H1 (cell line): ENCODE results near the gene CELF1. TPM values are rescaled to one million over a fixed set of nuclear protein-coding genes. Genes with fewer than 3 reads are reported as not detected.

ENCODE experiments used
- CTCF ChIA-PET: fragments of 300-600 bp; sonication (Branson Sonifier 250); formaldehyde crosslinking; loops from one replicate; lab custom pipeline; 2021; ENCODE audit not compliant: partially characterized antibody; lab: Charles Lee
- POLR2A ChIA-PET: fragments of 300-600 bp; sonication (Branson Sonifier 250); formaldehyde crosslinking; loops from one replicate; lab custom pipeline; 2021; ENCODE audit warnings: inconsistent platforms; ENCODE audit not compliant: partially characterized antibody; lab: Charles Lee
- DNase-seq, 2 experiments: peaks; one replicate each; pipeline versions ENCODE4 v3.0.0 to v3.0.0-alpha.2; 2010 to 2022; ENCODE audit warnings: low spot score in 2 of 2, low read depth in 1 of 2, mixed read lengths in 1 of 2
- FAIRE-seq: peaks from 2 replicates; lab custom pipeline; 2011; peaks lifted over from hg19 to GRCh38; lab: Jason Lieb, UNC
- H2AFZ ChIP-seq: 2 replicates; pipeline ENCODE4 v1.8.1; 2012; ENCODE audit warnings: low read length, inconsistent platforms
- H2AK5ac ChIP-seq: 2 replicates; pipeline ENCODE4 v1.6.1; 2013; ENCODE audit warnings: low read depth, low read length
- H2BK120ac ChIP-seq: replicated peaks from 2 replicates; pipeline ENCODE3; 2013; ENCODE audit warnings: low read depth, low read length, inconsistent platforms
- H2BK12ac ChIP-seq: 2 replicates; pipeline ENCODE4 v1.6.1; 2013; ENCODE audit warnings: low read depth, low read length
- H2BK15ac ChIP-seq: 2 replicates; pipeline ENCODE4 v1.6.1; 2013; ENCODE audit warnings: low read length
- H2BK20ac ChIP-seq: 2 replicates; pipeline ENCODE4 v1.6.1; 2013; ENCODE audit warnings: low read length
- H2BK5ac ChIP-seq: 2 replicates; pipeline ENCODE4 v1.6.1; 2013; ENCODE audit warnings: low read depth, low read length
- H3K14ac ChIP-seq: 2 replicates; pipeline ENCODE4 v1.6.1; 2013; ENCODE audit warnings: inconsistent platforms; ENCODE audit not compliant: insufficient read length
- H3K18ac ChIP-seq: 2 replicates; pipeline ENCODE4 v1.6.1; 2013; ENCODE audit warnings: low read length; ENCODE audit errors: extremely low read depth
- H3K23ac ChIP-seq: 2 replicates; pipeline ENCODE4 v1.6.1; 2013; ENCODE audit warnings: inconsistent platforms; ENCODE audit not compliant: insufficient read length
- H3K23me2 ChIP-seq: 2 replicates; pipeline ENCODE4 v1.6.1; 2013; ENCODE audit warnings: low read depth, low read length
- H3K27ac ChIP-seq: 2 replicates; pipeline ENCODE4 v1.6.1; 2011; ENCODE audit warnings: low read depth, low read length, inconsistent platforms
- H3K27me3 ChIP-seq, 4 experiments: replicated peaks in 1 of 4; 1 replicate in 1 of 4; 2 replicates in 3 of 4; pipeline versions ENCODE4 v1.6.1 to v1.8.1; 2011 to 2013; ENCODE audit warnings: low read length in 3 of 4, mild to moderate bottlenecking in 3 of 4, inconsistent platforms in 2 of 4, mixed read lengths in 2 of 4, moderate library complexity in 1 of 4; ENCODE audit not compliant: control insufficient read depth in 3 of 4, insufficient read depth in 3 of 4; ENCODE audit errors: extremely low read depth in 1 of 4
- H3K36me3 ChIP-seq, 4 experiments: 2 replicates each; pipeline versions ENCODE4 v1.6.1 to v1.8.1; 2011 to 2013; ENCODE audit warnings: mild to moderate bottlenecking in 4 of 4, low read length in 3 of 4, moderate library complexity in 2 of 4, control low read depth in 1 of 4, inconsistent platforms in 1 of 4; ENCODE audit not compliant: insufficient read depth in 4 of 4, control insufficient read depth in 2 of 4
- H3K4ac ChIP-seq: replicated peaks from 2 replicates; pipeline ENCODE3; 2013; ENCODE audit warnings: low read length, low read depth, mixed read lengths, inconsistent platforms; ENCODE audit not compliant: insufficient read length
- H3K4me1 ChIP-seq, 4 experiments: replicated peaks in 1 of 4; 1 replicate in 1 of 4; 2 replicates in 3 of 4; pipeline versions ENCODE4 v1.6.1 to v1.8.1; 2011 to 2013; ENCODE audit warnings: low read length in 3 of 4, inconsistent platforms in 2 of 4, mixed read lengths in 1 of 4; ENCODE audit not compliant: insufficient read depth in 4 of 4, control insufficient read depth in 3 of 4
- H3K4me2 ChIP-seq, 2 experiments: 2 replicates each; pipeline versions ENCODE4 v1.6.1 to v1.8.1; 2011 to 2013; ENCODE audit warnings: low read depth in 2 of 2, low read length in 2 of 2, control low read depth in 1 of 2, inconsistent platforms in 1 of 2, mild to moderate bottlenecking in 1 of 2; ENCODE audit not compliant: insufficient read depth in 1 of 2
- H3K4me3 ChIP-seq, 4 experiments: fragments of 200-600, 300-600 bp in 1 of 4; sonication (generic), shearing (Covaris generic), sonication (Bioruptor Twin) in 1 of 4; 2 replicates each; pipeline versions ENCODE4 v1.5.1 to v1.8.1; 2011 to 2016; ENCODE audit warnings: low read length in 4 of 4, low read depth in 3 of 4, control low read depth in 2 of 4, inconsistent platforms in 2 of 4, mild to moderate bottlenecking in 2 of 4, mixed read lengths in 1 of 4, moderate library complexity in 1 of 4; ENCODE audit not compliant: insufficient read depth in 2 of 4; ENCODE audit errors: extremely low read depth in 1 of 4
- H3K56ac ChIP-seq: replicated peaks from 2 replicates; pipeline ENCODE3; 2013; ENCODE audit warnings: low read depth, mild to moderate bottlenecking, mixed read lengths, low read length, inconsistent platforms; ENCODE audit not compliant: insufficient read length
- H3K79me1 ChIP-seq: 2 replicates; pipeline ENCODE4 v1.6.1; 2013; ENCODE audit warnings: low read depth, low read length, control low read depth
- H3K79me2 ChIP-seq, 2 experiments: 2 replicates each; pipeline versions ENCODE4 v1.6.1 to v1.8.1; 2012 to 2013; ENCODE audit warnings: low read length in 2 of 2, mild to moderate bottlenecking in 2 of 2, inconsistent platforms in 1 of 2; ENCODE audit not compliant: insufficient read depth in 2 of 2, control insufficient read depth in 1 of 2
- H3K9ac ChIP-seq, 4 experiments: replicated peaks in 1 of 4; 1 replicate in 1 of 4; 2 replicates in 3 of 4; pipeline versions ENCODE4 v1.6.1 to v1.8.1; 2011 to 2013; ENCODE audit warnings: low read depth in 3 of 4, low read length in 3 of 4, control low read depth in 2 of 4, mild to moderate bottlenecking in 2 of 4, moderate library complexity in 2 of 4, inconsistent platforms in 1 of 4; ENCODE audit errors: extremely low read depth in 1 of 4
- H3K9me3 ChIP-seq, 2 experiments: 2 replicates each; pipeline versions ENCODE4 v1.6.1 to v1.8.1; 2012 to 2013; ENCODE audit warnings: mild to moderate bottlenecking in 2 of 2, moderate library complexity in 2 of 2, control low read depth in 1 of 2, inconsistent platforms in 1 of 2, low read depth in 1 of 2, low read length in 1 of 2, mixed read lengths in 1 of 2; ENCODE audit not compliant: insufficient read depth in 2 of 2
- H4K20me1 ChIP-seq, 2 experiments: replicated peaks in 1 of 2; 2 replicates each; pipeline versions ENCODE3 to v1.8.1; 2011 to 2013; ENCODE audit warnings: inconsistent platforms in 2 of 2, low read length in 2 of 2, mild to moderate bottlenecking in 1 of 2; ENCODE audit not compliant: insufficient read depth in 2 of 2, control insufficient read depth in 1 of 2
- H4K5ac ChIP-seq: 2 replicates; pipeline ENCODE4 v1.6.1; 2013; ENCODE audit warnings: low read length, low read depth, mixed read lengths, inconsistent platforms; ENCODE audit not compliant: insufficient read length
- H4K8ac ChIP-seq: 2 replicates; pipeline ENCODE4 v1.8.0; 2013; ENCODE audit warnings: mild to moderate bottlenecking, moderate library complexity, low read length, inconsistent platforms; ENCODE audit not compliant: insufficient read depth; ENCODE audit errors: extremely low read depth
- H4K91ac ChIP-seq: replicated peaks from 2 replicates; pipeline ENCODE3; 2013; ENCODE audit warnings: low read length, mixed read lengths, inconsistent platforms; ENCODE audit not compliant: insufficient read length
- ASH2L ChIP-seq: fragments of 200-600, 300-600 bp; sonication (generic); IDR thresholded peaks from one replicate; pipeline ENCODE4 v1.7.1; 2017; ENCODE audit warnings: low read length
- BACH1 ChIP-seq: IDR thresholded peaks from 2 replicates; pipeline ENCODE4 v1.6.1; 2012; ENCODE audit warnings: low read length, improper control_type of control experiment
- CBX8 ChIP-seq: fragments of 300-800, 300-1000 bp; sonication (generic); IDR thresholded peaks from 2 replicates; pipeline ENCODE4 v1.7.1; 2016; ENCODE audit warnings: low read depth, low read length, borderline replicate concordance
- FOSL1 ChIP-seq: IDR thresholded peaks from 2 replicates; pipeline ENCODE4 v1.6.1; 2011; ENCODE audit warnings: mild to moderate bottlenecking, low read depth, low read length, moderate library complexity; ENCODE audit not compliant: insufficient read depth
- GTF2F1 ChIP-seq: IDR thresholded peaks from 2 replicates; pipeline ENCODE4 v1.6.1; 2012; ENCODE audit warnings: low read depth, low read length, improper control_type of control experiment, borderline replicate concordance
- JUND ChIP-seq: IDR thresholded peaks from 2 replicates; pipeline ENCODE4 v1.6.1; 2011; ENCODE audit warnings: mild to moderate bottlenecking, improper control_type of control experiment, low read length
- NANOG ChIP-seq: IDR thresholded peaks from 2 replicates; pipeline ENCODE4 v1.6.1; 2011; ENCODE audit warnings: low read length, low read depth, mild to moderate bottlenecking, inconsistent platforms; ENCODE audit not compliant: insufficient read depth, poor library complexity, severe bottlenecking
- PHF8 ChIP-seq: fragments of 200-600 bp; sonication (generic); conservative IDR thresholded peaks from 2 replicates; pipeline ENCODE4 v1.7.1; 2012; ENCODE audit warnings: low read depth, mild to moderate bottlenecking, inconsistent platforms, low read length, moderate library complexity
- POLR2A ChIP-seq, 2 experiments: IDR thresholded peaks; 1 replicate in 1 of 2; 2 replicates in 1 of 2; pipeline ENCODE4 v1.6.1; 2011; ENCODE audit warnings: low read depth in 2 of 2, low read length in 2 of 2, mild to moderate bottlenecking in 2 of 2; ENCODE audit errors: control extremely low read depth in 1 of 2
- POLR2AphosphoS5 ChIP-seq: IDR thresholded peaks from 2 replicates; pipeline ENCODE4 v1.6.1; 2011; ENCODE audit warnings: low read depth, low read length
- TCF12 ChIP-seq: IDR thresholded peaks from 2 replicates; pipeline ENCODE4 v1.6.1; 2011; ENCODE audit warnings: low read depth, mild to moderate bottlenecking, low read length
- WGBS, 2 experiments: shearing (Covaris generic) in 1 of 2; methylation state at CpG; one replicate each; pipeline versions ENCODE4 v1.1.6 to v1.1.7; 2013 to 2015; ENCODE audit warnings: low lambda C conversion rate in 2 of 2, mixed read lengths in 2 of 2, inconsistent platforms in 1 of 2, low coverage in 1 of 2, missing lambda C conversion rate in 1 of 2; ENCODE audit not compliant: insufficient replicate concordance in 2 of 2, insufficient coverage in 1 of 2, insufficient read length in 1 of 2; ENCODE audit errors: extremely low coverage in 1 of 2, missing lambda C conversion rate in 1 of 2; 5-methylcytosine and 5-hydroxymethylcytosine counted together
- polyA plus RNA-seq, 7 experiments: library from polyadenylated mRNA; depleted of rRNA in 3 of 7; stranded (reverse) in 5 of 7; unstranded in 2 of 7; fragments of >200 nt in 5 of 7; fragments of 200-250 nt in 2 of 7; gene quantifications; 1 replicate in 5 of 7; 2 replicates in 1 of 7; 4 replicates in 1 of 7; pipeline versions ENCODE4 v1.2.1 to v1.2.3, GENCODE V29; 2011 to 2013; ENCODE audit warnings: missing spikeins in 2 of 7, mixed read lengths in 2 of 7
- total RNA-seq: library from RNA; stranded (reverse); fragmentation: NEBNext Ultra II Directional; extraction: Animal tissue kit (Norgen Biotek cat#: 25700); gene quantifications from 2 replicates; pipeline ENCODE4 v1.2.1, GENCODE V29; 2021
- TF ChIP-seq, protein P1 (sequence below): IDR thresholded peaks from 2 replicates; pipeline ENCODE4 v1.6.1; 2011; ENCODE audit warnings: low read depth, mild to moderate bottlenecking, low read length; ENCODE audit not compliant: insufficient read depth
- TF ChIP-seq, protein P2 (sequence below): IDR thresholded peaks from 2 replicates; pipeline ENCODE4 v1.6.1; 2012; ENCODE audit warnings: low read length, inconsistent platforms

Gene CELF1
- total and polyA plus RNA-seq, 2 of the 8 experiments (the other 6 are each of a cell fraction or from before 2014, with no cell fraction given), result 131 to 197 TPM

DNA sequence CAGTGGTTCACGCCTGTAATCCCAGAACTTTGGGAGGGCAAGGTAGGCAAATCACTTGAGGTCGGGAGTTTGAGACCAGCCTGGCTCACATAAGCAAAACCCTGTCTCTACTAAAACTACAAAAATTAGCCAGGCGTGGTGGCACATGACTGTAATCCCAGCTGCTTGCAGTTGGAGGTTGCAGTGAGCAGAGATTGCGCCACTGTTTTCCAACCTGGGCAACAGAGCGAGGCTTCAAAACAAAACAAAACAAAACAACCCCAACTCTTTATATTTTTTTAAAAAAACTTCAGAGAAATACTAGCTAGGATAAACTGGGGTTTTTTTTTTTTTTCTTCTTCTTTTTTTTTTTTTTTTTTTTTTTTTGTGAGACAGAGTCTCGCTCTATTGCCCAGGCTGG is 72.2 kb downstream of the CELF1 start:
- Histone ChIP-seq H2BK20ac (no peak overlapping the region), H4K20me1 (peaks cover 5 to 6% of the 10 kb centered on the region in 2 experiments), H3K18ac (no peak overlapping the region), H3K4me1 (no peaks in the 10 kb centered on the region), H3K9ac (no peak overlapping the region), H3K27me3 (no peaks in the 10 kb centered on the region), H3K79me2 (no peaks in the 10 kb centered on the region), H3K4ac (no peak overlapping the region), H2BK5ac (no peak overlapping the region), H3K4me2 (no peak overlapping the region), H4K91ac (no peak overlapping the region), H3K4me3 (no peak overlapping the region), H3K9me3 (no peaks in the 10 kb centered on the region), H3K14ac (no peak overlapping the region), H4K8ac (no peak overlapping the region), H3K23me2 (no peaks in the 10 kb centered on the region), H2BK120ac (no peak overlapping the region), H3K79me1 (no peaks in the 10 kb centered on the region; the same call in none of the 2 replicates), H2AFZ (no peak overlapping the region), H4K5ac (no peak overlapping the region), H3K23ac (no peak overlapping the region), H3K36me3 (peaks cover 51 to 94% (median 81%) of the 10 kb centered on the region in 4 experiments), H3K27ac (no peak overlapping the region), H2BK15ac (no peak overlapping the region), H3K56ac (no peak overlapping the region), H2AK5ac (no peak overlapping the region), H2BK12ac (no peak overlapping the region)
- CTCF ChIA-PET, result interaction anchor here (0.6 to 1.2 kb wide), 2 partner anchors 69 to 259 kb away, joined by 3 read pairs; no protein-coding TSS in a partner anchor
- 95% methylated on average over 5 of the region's 6 CpGs; no CpG with 5 or more reads in 1 of the 2 experiments for WGBS, 2 experiments
- POLR2A ChIA-PET, result interaction anchor here (0.6 to 1.4 kb wide), 2 partner anchors 9 to 27 kb away, joined by 3 to 5 read pairs; no protein-coding TSS in a partner anchor
- FAIRE-seq (no peak), DNase-seq (no peak)
- TF ChIP-seq PHF8, result no peak
- TF ChIP-seq POLR2AphosphoS5, result no peak
- TF ChIP-seq BACH1, result no peak
- TF ChIP-seq, protein P1, sequence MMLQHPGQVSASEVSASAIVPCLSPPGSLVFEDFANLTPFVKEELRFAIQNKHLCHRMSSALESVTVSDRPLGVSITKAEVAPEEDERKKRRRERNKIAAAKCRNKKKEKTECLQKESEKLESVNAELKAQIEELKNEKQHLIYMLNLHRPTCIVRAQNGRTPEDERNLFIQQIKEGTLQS, result no peak
- TF ChIP-seq, protein P2, sequence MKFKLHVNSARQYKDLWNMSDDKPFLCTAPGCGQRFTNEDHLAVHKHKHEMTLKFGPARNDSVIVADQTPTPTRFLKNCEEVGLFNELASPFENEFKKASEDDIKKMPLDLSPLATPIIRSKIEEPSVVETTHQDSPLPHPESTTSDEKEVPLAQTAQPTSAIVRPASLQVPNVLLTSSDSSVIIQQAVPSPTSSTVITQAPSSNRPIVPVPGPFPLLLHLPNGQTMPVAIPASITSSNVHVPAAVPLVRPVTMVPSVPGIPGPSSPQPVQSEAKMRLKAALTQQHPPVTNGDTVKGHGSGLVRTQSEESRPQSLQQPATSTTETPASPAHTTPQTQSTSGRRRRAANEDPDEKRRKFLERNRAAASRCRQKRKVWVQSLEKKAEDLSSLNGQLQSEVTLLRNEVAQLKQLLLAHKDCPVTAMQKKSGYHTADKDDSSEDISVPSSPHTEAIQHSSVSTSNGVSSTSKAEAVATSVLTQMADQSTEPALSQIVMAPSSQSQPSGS, result no peak
- no peak for TF ChIP-seq JUND
- no peak for TF ChIP-seq CBX8
- TF ChIP-seq ASH2L, result no peak
- TF ChIP-seq POLR2A (IDR thresholded peaks at IDR 0.05; ENCODE audit: control extremely low read depth in 1 of 2, low read depth in 2 of 2, low read length in 2 of 2), result no peak
- no peak for TF ChIP-seq FOSL1
- no peak for TF ChIP-seq TCF12
- no peak for TF ChIP-seq NANOG
- no peak for TF ChIP-seq GTF2F1
